ENCODE measurements around the gene RAP1GAP2. TPM values are rescaled to one million over a fixed set of nuclear protein-coding genes. Genes with fewer than 3 reads are reported as not detected.
"Not testable (repeated sequence)": the region's sequence is repeated elsewhere in the genome, so short reads cannot be mapped to it uniquely, and the experiment has no call there.

The RAP1GAP2 gene
- polyA plus RNA-seq, 3 donors = 20.7 to 31.8 (median 25.1) TPM

GRCh38 chr17:2867441-2868424 lies 71.5 kb downstream of the RAP1GAP2 start:
- DNase-seq (ENCODE audit: extremely low read depth in 1 of 11, low read depth in 9 of 11, low spot score in 4 of 11) = no peak

GRCh38 chr17:2869604-2870003 lies 73.4 kb downstream of the RAP1GAP2 start:
- no peak for DNase-seq (ENCODE audit: extremely low read depth in 1 of 11, low read depth in 9 of 11, low spot score in 4 of 11)

GRCh38 chr17:2871205-2871604 lies 75.0 kb downstream of the RAP1GAP2 start:
- DNase-seq (ENCODE audit: extremely low read depth in 1 of 11, low read depth in 9 of 11, low spot score in 4 of 11) = no peak

GRCh38 chr17:2871720-2872119 lies 75.5 kb downstream of the RAP1GAP2 start:
- no peak for DNase-seq (ENCODE audit: extremely low read depth in 1 of 11, low read depth in 9 of 11, low spot score in 4 of 11)

GRCh38 chr17:2872282-2872681 lies 76.0 kb downstream of the RAP1GAP2 start:
- DNase-seq (ENCODE audit: extremely low read depth in 1 of 11, low read depth in 9 of 11, low spot score in 4 of 11) = no peak

- DNase-seq (ENCODE audit: extremely low read depth in 1 of 11, low read depth in 9 of 11, low spot score in 4 of 11) = no peak
These were observed 78.0 kb downstream of the RAP1GAP2 start for GRCh38 chr17:2874189-2874686.

GRCh38 chr17:2875608-2876007 lies 79.4 kb downstream of the RAP1GAP2 start:
- no peak for DNase-seq (ENCODE audit: extremely low read depth in 1 of 11, low read depth in 9 of 11, low spot score in 4 of 11)

GRCh38 chr17:2876467-2876866 lies 80.2 kb downstream of the RAP1GAP2 start:
- DNase-seq (ENCODE audit: extremely low read depth in 1 of 11, low read depth in 9 of 11, low spot score in 4 of 11) = no peak

GRCh38 chr17:2878751-2879254 lies 82.6 kb downstream of the RAP1GAP2 start:
- DNase-seq (ENCODE audit: extremely low read depth in 1 of 11, low read depth in 9 of 11, low spot score in 4 of 11) = no peak

GRCh38 chr17:2880050-2880449 lies 83.8 kb downstream of the RAP1GAP2 start:
- no peak for DNase-seq (ENCODE audit: extremely low read depth in 1 of 11, low read depth in 9 of 11, low spot score in 4 of 11)

- no peak for DNase-seq (ENCODE audit: extremely low read depth in 1 of 11, low read depth in 9 of 11, low spot score in 4 of 11)
These were observed 85.1 kb downstream of the RAP1GAP2 start for GRCh38 chr17:2881295-2881694.

- no peak for DNase-seq (ENCODE audit: extremely low read depth in 1 of 11, low read depth in 9 of 11, low spot score in 4 of 11)
These were observed 87.4 kb downstream of the RAP1GAP2 start for GRCh38 chr17:2883544-2884213.

GRCh38 chr17:2885733-2886132 lies 89.5 kb downstream of the RAP1GAP2 start:
- no peak for DNase-seq (ENCODE audit: extremely low read depth in 1 of 11, low read depth in 9 of 11, low spot score in 4 of 11)

GRCh38 chr17:2888326-2888725 lies 92.1 kb downstream of the RAP1GAP2 start:
- no peak for DNase-seq (ENCODE audit: extremely low read depth in 1 of 11, low read depth in 9 of 11, low spot score in 4 of 11)

GRCh38 chr17:2889256-2889655 lies 93.0 kb downstream of the RAP1GAP2 start:
- no peak for DNase-seq (ENCODE audit: extremely low read depth in 1 of 11, low read depth in 9 of 11, low spot score in 4 of 11)

GRCh38 chr17:2890778-2891177 lies 94.5 kb downstream of the RAP1GAP2 start:
- DNase-seq (ENCODE audit: extremely low read depth in 1 of 11, low read depth in 9 of 11, low spot score in 4 of 11) = not testable (repeated sequence)

GRCh38 chr17:2892305-2892971 lies 96.2 kb downstream of the RAP1GAP2 start:
- DNase-seq (ENCODE audit: extremely low read depth in 1 of 11, low read depth in 9 of 11, low spot score in 4 of 11) = no peak

GRCh38 chr17:2893422-2893914 lies 97.2 kb downstream of the RAP1GAP2 start:
- no peak for DNase-seq (ENCODE audit: extremely low read depth in 1 of 11, low read depth in 9 of 11, low spot score in 4 of 11)

GRCh38 chr17:2894782-2895181 lies 98.5 kb downstream of the RAP1GAP2 start:
- no peak for DNase-seq (ENCODE audit: extremely low read depth in 1 of 11, low read depth in 9 of 11, low spot score in 4 of 11)
